Anterior cingulate cortex (tissue), 58 donors: ENCODE data around the gene RNLS.
"Not testable (repeated sequence)": the region's sequence is repeated elsewhere in the genome, so short reads cannot be mapped to it uniquely, and the experiment has no call there.

Experiments used
- DNase-seq, 58 donors: peaks; one replicate each; lab custom pipeline; 2025; lab: John Stamatoyannopoulos, UW

The RNLS gene

GRCh38 chr10:88315755-88316154, 267.4 kb downstream of the RNLS start:
- no peak for DNase-seq

GRCh38 chr10:88314362-88314761, 268.8 kb downstream of the RNLS start:
- no peak for DNase-seq

- DNase-seq: no peak
Observed at GRCh38 chr10:88313878-88314277, 269.2 kb downstream of the RNLS start.

- no peak for DNase-seq
Observed at GRCh38 chr10:88312855-88313254, 270.3 kb downstream of the RNLS start.

GRCh38 chr10:88311264-88311663, 271.9 kb downstream of the RNLS start:
- DNase-seq: no peak

GRCh38 chr10:88309365-88309764, 273.8 kb downstream of the RNLS start:
- DNase-seq: no peak

- not testable (repeated sequence) for DNase-seq
Observed at GRCh38 chr10:88308361-88308760, 274.8 kb downstream of the RNLS start.

GRCh38 chr10:88299787-88300186, 283.3 kb downstream of the RNLS start:
- no peak for DNase-seq

- no peak for DNase-seq
Observed at GRCh38 chr10:88297103-88297502, 286.0 kb downstream of the RNLS start.

- no peak for DNase-seq
Observed at GRCh38 chr10:88293651-88294230, 289.4 kb downstream of the RNLS start.

- no peak for DNase-seq
Observed at GRCh38 chr10:88293073-88293472, 290.0 kb downstream of the RNLS start.

GRCh38 chr10:88292185-88292514, 291.0 kb downstream of the RNLS start:
- DNase-seq: no peak

GRCh38 chr10:88291289-88292184, 291.6 kb downstream of the RNLS start:
- DNase-seq: no peak

- no peak for DNase-seq
Observed at GRCh38 chr10:88289342-88289741, 293.8 kb downstream of the RNLS start.

- DNase-seq: no peak
Observed at GRCh38 chr10:88288320-88289059, 294.6 kb downstream of the RNLS start.

- DNase-seq: no peak
Observed at GRCh38 chr10:88286030-88286429, 297.1 kb downstream of the RNLS start.

GRCh38 chr10:88281592-88282347, 301.3 kb downstream of the RNLS start:
- no peak for DNase-seq

- no peak for DNase-seq
Observed at GRCh38 chr10:88280518-88280917, 302.6 kb downstream of the RNLS start.

GRCh38 chr10:88278912-88279311, 304.2 kb downstream of the RNLS start:
- DNase-seq: no peak

- DNase-seq: not testable (repeated sequence)
Observed at GRCh38 chr10:88276945-88277344, 306.2 kb downstream of the RNLS start.

GRCh38 chr10:88274286-88274685, 308.8 kb downstream of the RNLS start:
- DNase-seq: no peak
